ENCODE measurements around the gene ACTR1A.

The ACTR1A gene

DNA sequence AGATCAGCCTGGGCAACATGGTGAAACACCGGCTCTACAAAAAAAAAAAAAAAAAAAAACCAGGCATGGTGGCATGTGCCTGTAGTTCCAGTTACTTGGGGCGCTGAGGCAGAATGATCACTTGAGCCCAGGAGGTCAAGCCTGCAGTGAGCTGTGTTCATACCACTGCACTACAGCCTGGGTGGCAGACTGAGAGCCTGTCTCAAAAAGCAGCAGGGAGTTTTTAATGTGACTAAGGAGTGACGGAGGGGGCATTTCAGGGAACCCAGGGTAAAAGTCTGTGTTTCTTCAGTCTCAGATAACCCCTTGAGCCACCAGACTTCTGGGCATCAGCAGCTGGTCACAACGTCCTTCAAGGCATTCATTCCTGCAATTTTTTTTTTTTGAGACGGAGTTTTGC lies 49.0 kb downstream of the ACTR1A start:
- no peak for DNase-seq (ENCODE audit: low spot score)

DNA sequence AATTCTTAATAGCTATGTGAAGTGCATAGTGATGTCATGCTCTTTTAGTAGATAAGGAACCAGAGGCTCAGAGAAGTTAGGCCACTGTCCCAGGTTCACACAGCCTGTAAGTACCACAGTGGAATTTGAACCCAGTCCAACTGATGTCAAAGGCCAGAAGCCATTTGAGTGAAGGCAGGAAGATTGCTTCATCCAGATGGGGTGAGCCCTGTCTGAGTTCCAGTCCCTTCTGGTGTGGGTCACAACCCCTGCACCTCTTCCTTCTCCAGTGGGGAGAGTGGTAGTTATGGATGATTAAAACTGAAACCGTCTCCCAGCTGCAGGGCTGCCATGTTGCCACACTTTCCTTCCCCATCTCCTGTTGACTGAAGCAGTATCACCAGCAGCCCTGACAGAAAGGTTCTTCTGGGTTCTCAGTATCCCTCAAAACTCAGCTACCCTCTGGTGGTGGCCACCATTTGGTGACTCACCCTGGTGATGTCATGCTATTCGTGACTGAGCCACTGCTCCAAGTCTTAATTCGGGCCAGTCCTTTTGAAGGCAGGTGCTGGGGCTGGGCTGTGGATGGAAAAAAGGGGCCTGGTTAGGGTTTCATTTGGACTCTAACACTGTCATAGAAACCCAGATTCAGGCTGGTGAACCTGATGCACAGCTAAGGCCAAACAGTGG lies 49.7 kb downstream of the ACTR1A start:
- no peak for DNase-seq (ENCODE audit: low spot score)

DNA sequence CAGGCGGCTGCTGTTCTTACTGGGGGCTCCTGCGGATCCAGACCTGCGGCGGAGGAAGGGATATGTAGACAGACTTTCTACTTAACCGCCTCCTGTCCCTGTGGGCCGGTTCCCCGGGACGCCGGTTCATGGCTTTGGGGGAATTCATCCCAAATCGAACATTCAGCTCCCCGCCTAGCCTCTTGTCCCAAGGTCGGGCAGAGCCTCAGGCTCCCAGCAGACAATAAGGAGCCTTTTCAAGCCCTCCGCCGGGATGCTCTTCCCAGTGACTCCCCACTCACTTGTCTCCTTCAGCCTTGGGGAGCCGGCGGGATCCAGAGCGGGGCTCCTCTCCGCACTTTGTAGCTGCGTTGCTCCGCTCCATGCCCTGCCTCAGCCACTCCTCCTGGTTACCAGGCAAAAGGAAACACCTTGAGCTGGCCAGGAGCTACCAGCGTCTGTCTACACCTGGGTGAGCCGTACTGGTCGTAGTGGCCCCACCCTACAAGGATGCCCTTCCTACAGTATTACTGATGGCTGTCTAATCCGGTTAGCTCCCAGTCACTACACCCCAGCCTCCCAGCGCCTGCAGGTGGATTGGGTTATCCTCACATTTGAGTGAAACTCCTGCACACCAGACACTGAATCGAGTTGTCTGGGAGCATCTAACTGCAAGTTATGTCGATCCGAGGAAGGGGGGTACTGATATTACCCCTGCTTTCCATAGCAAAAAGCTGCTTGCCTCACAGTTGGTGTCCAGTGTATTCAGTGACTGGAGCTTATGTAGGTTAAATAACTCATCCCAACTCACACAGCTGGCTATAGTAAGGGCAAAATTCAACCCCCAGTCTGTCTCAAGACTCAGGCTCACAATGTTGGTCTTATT lies 51.2 kb downstream of the ACTR1A start, which contains the start of gene C10orf95:
C10orf95 (minus strand) TSS at position 439 of the 865 bp plus-strand sequence. CDS start 450 bp downstream, outside the sequence.
- no peak for DNase-seq (ENCODE audit: low spot score)

DNA sequence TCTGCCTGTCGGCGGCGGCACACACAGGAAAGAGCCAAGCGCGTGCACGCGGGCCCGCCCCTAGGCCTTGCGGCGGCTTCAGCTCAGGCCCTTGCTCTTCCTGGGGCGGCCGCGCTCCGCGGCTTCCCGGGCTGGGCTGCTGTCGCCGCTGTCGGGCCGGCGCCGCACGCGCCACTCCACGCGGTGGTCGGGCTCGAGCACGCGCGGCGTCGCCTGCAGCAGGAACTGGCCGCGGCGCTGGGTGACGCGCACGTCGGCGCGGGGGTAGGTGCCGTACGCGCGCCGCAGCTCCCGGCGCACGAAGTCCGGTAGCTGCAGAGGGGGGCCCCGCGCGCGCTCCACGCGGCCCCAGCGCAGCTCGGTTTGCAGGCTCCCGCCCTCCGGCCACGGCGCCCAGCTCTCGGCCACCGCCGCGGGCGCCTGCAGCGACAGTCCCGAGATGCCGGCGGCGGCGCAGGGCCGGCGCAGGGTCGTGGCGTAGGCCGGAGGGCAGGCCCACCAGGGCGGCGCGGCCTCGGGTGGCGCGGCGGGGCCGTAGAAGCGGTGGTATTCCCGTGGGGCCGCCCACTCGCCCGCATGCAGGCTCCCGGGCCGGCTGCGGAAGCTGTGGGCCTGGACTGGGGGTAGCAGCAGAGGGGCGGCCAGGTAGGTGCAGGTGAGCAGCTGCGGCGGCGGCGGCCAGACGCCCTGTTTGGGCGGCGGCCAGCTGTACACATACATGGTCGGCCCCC lies 52.0 kb downstream of the ACTR1A start:
- peak; percentile 38 for DNase-seq (ENCODE audit: low spot score)

DNA sequence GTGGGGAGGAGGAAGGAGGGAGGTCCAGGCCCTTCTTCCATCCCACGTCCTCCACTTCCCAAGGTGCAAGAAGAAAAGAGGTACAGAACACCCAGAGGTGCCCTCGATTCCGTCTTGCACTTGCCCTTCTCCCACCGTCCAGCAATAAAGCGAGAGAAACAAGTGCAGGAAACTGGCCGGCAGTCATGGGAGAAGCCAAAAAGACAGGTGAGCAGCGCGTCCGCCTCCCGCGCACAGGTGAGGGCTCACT lies 52.5 kb downstream of the ACTR1A start:
- DNase-seq (ENCODE audit: low spot score), result no peak

DNA sequence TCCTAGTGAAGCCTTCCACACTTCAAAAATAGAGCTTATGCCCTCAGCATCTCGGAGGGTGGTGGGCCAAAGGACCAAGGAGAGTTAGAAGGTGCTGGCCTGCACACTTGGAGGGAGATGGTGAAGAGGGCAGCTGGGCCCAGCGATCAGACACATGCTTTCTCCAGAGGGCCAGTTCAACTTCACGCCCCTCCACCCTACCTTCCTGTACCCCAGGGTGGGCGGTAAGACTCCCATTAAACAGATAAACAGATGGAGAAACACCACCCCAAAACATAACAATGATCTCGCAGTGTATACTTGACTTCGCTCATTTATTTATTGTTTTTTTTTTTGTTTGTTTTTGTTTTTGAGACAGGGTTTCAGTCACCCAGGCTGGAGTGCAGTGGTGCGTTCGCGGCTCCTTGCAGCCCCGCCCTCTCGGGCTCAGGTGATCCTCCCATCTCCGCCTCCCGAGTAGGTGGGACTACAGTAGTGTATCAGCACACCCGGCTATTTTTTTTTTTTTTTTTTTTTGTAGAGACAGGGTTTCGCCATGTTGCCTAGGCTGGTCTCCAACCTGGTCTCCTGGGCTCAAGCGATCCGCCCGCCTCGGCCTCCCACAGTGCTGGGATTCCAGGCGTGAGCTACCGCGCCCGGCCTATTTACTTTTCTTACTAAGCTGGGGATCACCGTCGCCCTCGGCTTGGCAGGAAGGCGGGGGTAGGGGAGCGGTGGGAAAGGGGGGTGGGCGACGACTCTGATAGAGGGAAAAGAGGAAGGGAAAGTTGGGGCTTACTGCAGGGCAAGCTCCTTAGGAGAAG lies 53.0 kb downstream of the ACTR1A start:
- no peak for DNase-seq (ENCODE audit: low spot score)

DNA sequence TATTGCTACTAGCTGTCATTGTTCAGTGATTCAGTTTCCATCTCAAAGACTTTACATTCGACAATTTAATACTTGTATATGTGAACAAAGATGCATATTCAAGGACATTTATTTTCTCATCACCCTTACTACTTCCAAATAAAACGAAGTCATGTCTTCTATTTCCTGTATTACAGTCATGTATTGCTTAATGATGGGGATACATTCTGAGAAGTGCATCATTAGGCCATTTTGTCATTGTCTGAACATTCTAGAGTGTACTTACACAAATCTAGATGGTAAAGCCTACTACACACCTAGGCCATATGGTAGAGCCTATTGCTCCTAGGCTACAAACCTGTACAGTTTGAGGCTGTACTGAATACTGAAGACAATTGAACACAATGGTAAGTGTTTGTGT lies 57.7 kb downstream of the ACTR1A start:
- no peak for DNase-seq (ENCODE audit: low spot score)

DNA sequence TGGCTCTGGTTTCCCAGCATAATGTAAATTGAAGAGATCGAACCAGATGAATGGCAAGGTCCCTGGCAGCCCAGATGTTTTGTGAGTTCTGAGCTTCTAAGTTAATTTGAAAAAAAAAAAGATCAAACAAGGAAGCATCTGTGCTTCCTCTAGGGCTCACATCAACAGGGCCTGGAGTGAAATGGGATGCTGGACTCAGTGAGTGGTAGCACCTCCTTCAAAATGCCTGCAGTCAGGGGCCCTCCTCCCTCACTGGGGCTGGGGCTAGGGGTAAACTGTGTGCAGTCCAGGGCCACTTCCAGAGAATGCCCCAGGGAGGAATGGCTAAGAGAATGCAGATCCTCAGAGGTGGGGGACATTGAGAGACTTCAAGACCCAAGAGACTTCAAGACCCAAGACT lies 64.1 kb downstream of the ACTR1A start:
- DNase-seq (ENCODE audit: low spot score), result no peak

DNA sequence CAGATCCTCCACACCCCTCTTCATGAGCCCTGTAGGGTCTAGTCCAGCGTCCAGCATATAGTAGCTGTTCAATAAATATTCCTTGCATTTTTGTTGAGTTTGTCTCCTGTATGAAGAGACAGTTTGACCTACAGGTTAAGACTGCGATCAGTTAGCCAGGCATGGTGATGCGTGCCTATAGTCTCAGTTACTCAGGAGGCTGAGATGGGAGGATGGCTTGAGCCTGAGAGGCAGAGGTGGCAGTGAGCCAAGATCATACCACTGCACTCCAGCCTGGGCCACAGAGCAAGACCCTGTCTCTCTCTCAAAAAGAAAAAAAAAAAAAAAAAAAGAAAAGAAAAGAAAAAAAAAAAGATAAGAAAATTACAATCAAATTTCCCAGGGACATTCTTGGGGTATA lies 65.0 kb downstream of the ACTR1A start:
- DNase-seq (ENCODE audit: low spot score), result no peak

DNA sequence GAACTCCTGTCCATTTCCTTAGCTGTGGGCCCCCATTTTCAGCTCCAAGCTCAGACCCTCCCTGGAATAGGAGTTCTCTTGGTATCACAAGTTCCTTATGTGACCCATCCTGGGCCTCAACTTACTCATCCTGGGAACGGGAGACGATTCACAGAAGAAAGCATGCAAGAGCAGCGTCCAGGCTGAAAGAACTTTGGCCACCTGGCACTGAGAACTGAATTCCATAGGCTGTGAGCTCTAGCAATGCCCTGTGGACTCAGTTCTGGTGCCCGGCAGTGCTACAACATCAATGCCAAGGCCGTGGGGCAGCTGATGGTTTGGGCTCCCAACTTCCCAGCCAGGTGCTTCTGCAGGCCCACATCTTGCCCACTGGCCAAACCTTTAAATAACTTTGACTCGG lies 66.2 kb downstream of the ACTR1A start:
- DNase-seq (ENCODE audit: low spot score), result no peak

DNA sequence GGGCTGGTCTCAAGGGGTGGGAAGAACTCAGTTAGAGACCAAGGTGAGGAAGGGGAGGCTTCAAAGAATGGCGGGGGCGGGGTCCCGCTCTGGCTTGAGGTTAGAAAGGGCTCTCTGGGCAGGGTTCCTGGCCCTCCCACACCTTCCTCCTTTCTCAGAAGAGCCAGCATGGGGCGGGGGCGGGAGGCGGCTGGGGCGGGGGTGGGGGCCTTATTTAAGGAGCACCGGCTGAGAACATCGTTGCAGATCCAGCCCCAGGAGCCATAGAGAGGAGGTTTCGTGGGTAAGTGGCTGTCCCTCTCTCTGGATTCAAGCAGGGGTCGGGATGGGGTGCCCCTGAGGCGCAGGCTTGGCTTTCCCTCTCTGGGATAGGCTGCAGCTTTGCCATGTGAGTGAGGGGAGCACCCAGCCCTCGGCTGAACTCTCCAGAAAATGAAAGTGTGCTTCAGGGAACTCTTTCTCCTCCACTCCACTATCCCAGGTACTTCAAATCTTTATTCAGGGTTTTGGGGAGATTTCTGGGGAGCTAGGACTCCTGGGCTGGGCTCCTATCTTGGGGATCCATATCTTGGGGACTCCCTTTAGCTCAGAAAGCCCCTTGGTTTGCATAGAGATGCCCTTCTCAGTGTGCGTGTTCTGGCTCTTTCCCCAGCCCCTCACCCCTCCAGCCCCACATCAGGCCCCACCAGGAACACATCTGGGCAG lies 66.8 kb downstream of the ACTR1A start:
- no peak for DNase-seq (ENCODE audit: low spot score)

DNA sequence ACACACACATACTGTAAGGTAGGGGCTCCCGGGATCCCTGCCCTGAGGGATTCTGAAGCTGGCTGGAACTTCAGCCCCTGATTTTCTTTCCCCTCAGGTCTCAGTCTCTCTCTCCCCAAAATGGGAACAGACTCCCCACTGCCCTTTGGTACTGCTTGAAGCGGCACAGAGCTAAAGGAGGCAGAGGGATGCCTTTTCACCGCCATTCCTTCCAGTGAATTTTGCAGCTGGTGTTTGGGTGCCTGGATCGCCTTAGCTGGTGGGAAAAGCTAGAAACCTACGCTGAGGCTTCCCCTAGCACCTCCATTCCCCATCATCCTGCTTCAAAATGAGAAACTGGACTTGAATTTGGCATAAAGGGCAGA lies 67.4 kb downstream of the ACTR1A start:
- DNase-seq (ENCODE audit: low spot score), result no peak

DNA sequence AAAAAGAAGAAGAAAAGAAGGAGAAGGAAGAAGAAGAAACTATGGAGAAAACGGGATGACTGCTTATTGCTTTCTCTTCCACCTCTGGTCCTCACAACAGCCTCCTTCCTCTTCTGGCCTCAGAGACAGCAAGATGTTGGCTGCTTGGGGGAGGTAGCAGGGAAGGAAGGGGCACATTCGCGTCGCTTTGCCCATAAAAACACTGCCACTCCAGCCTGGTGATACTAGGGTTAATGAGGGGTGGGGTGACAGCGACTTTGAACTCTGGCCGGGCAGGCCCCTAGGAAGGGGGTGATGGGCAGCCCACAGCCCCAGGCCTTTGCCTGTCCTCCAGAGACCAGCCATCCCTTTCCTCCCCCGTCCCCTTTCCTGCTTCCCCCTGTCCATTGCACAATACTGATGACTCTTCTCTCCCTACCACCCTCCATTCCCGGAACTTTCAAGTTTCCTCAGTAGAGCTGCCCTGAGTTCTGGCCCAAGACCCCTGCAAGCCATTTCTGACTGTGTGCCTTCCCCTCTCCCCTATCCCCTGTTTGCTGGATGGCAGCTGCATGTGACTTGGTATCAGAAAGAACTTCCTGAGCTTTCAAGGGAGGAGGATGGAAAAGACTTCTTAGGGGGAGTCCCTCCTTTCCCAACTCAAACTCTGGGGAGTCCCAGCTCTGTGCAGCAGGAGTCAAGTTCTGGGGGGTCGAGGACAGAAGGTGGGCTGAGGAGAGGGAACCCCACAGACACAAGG lies 67.9 kb downstream of the ACTR1A start:
- no peak for DNase-seq (ENCODE audit: low spot score)

DNA sequence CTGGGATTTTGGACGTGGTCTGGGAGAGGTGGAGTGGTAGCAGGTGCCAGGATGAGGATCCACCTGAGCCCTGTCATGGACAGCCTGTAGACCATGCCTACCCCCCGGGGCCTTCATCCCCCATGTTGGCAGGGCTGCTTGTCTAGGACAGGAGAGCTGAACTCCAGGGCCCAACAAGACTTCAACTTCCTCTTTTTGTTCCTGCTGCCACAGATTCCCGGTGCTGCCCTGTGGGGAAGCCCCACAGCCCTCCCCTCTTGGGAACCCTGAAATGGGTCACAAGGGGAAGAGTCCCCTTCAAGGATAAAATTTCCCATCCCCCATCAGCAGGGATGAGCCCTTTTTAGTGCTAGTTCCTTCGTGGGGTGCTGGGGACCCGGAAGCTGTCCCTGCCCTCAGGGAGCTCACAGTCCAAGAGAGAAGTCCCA lies 68.9 kb downstream of the ACTR1A start:
- DNase-seq (ENCODE audit: low spot score), result no peak

DNA sequence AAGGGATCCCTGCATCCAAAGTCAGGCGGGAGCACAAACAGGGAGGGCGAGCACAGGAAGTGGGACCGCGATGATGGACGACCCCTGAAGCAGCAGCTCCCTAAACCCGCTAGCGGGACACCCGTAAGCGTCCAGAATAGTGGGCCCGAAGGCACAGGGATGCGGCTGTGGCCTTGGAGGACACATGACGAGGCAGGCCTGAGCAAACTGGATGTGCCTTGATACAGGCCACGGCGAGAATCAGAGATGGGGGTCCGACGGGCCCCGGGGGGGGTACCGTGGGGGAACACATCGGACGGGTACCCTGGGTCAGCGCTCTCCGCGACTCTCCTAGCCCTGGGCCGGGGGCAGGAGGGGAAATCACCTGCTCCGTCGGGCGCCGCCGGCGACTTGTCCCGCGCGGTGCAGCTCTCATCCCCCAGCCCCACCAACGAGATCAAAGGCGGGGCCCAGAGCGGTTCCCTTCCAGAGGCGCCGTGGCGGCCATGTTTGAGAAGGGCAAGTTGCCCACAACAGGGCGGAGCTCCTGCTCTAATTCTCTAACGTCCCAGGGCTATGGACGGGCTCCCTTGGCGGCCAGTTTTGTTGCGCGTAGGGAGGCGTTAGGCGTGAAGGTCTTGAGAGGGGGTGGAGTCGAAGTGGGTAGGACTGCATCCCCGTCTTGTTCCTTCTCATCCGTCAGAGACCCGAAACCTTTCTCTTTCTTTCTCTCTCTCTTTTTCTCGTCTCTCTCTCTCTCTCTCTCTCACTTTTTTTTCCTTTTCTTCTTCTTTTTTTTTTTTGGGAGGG lies 70.2 kb downstream of the ACTR1A start, which contains the start of gene CUEDC2:
CUEDC2 (minus strand) TSS at position 413 of the 789 bp plus-strand sequence. CDS start 7,386 bp downstream, outside the sequence.
- peak; percentile 82 for DNase-seq (ENCODE audit: low spot score)

DNA sequence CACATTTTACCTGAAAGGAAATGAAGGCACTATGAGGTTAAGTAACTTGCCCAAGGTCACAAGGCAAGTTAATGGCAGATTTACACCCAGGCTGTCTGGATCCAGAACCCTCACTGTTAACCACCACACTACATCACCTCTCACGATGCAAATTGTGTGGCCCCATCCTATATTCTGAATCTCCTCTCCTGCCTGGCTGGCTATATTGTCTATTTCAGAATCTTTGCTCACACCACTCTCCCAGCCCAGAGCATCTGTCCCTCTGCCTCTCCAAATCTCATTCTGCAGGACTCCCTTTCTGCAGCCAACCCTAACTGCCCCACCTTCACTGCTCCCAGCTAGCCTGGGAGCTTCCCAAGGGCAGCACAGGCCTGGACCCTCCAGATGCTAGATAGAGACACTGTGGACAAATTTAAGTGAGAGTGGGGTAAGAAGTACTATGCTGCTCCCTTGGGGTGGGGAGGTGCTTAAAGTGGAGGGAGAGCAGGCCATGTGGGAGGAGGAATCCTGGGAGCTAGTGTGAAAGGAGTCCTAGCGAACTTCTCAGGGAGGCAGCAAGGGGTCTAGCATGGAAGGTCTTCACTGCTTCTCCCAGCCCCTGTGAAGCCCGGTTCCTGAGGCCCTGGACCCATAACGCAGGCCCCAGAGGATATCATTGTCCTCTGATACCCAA lies 70.9 kb downstream of the ACTR1A start:
- no peak for DNase-seq (ENCODE audit: low spot score)

DNA sequence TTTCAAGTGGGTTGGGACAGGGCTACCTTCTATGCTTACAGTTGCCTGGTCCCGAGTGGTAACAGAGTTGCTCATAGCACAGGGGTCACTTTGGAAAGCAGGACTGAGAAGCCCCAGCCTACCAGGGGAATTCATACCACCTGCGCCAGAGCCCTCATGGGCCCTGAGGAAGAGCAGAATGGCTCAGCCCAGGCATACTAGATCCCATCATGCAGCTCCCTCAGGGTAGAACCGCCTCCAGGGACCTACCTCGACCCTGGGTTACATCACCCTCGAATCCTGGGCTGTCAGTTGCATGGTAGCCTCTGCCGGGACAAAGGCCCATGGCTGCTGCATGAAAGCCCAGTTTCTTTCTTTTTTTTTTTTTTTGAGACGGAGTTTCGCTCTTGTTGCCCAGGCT lies 73.0 kb downstream of the ACTR1A start:
- DNase-seq (ENCODE audit: low spot score), result no peak
